ENCODE results near the gene RASGEF1B. TPM values are rescaled to one million over a fixed set of nuclear protein-coding genes. Genes with fewer than 3 reads are reported as not detected.

The RASGEF1B gene
- total and polyA plus RNA-seq, 12 donors, result 1.3 to 8.1 (median 3.4) TPM

GRCh38 chr4:81398379-81398778, 73.3 kb downstream of the RASGEF1B start:
- intact Hi-C loops (cut with DNase I), result no loop called here
- Histone ChIP-seq H3K4me3 (no peak overlapping the region), H3K27ac (no peak overlapping the region), H3K9me3 (no peaks in the 10 kb centered on the region), H3K4me1 (peaks cover 0 to 9% (median 0%) of the 10 kb centered on the region in 9 donors), H3K27me3 (peaks cover 0 to 3% (median 0%) of the 10 kb centered on the region in 7 donors), H3K36me3 (no peaks in the 10 kb centered on the region)
- no peak for ATAC-seq
- no peak for TF ChIP-seq CTCF (IDR thresholded peaks at IDR 0.05)
- 82 to 83% methylated on average over 4 of the region's 4 CpGs for WGBS, 2 donors
- DNase-seq, result no peak

- Histone ChIP-seq H3K4me1 (peaks cover 0 to 9% (median 0%) of the 10 kb centered on the region in 9 donors), H3K9me3 (no peaks in the 10 kb centered on the region), H3K27me3 (peaks cover 0 to 3% (median 0%) of the 10 kb centered on the region in 7 donors), H3K4me3 (no peak overlapping the region), H3K36me3 (no peaks in the 10 kb centered on the region), H3K27ac (no peak overlapping the region)
- WGBS, 2 donors, result 48 to 52% methylated on average over 3 of the region's 3 CpGs
- peak in 5 of 8 donors; percentile 71 to 95 (median 79) for ATAC-seq
- intact Hi-C loops (cut with DNase I), result no loop called here
- DNase-seq, result no peak
- no peak for TF ChIP-seq CTCF (IDR thresholded peaks at IDR 0.05)
Measured at GRCh38 chr4:81397635-81398034, 74.1 kb downstream of the RASGEF1B start.

- Histone ChIP-seq H3K27me3 (no peaks in the 10 kb centered on the region), H3K4me1 (peaks cover 0 to 9% (median 0%) of the 10 kb centered on the region in 9 donors), H3K36me3 (no peaks in the 10 kb centered on the region), H3K27ac (no peak overlapping the region), H3K9me3 (no peaks in the 10 kb centered on the region), H3K4me3 (no peak overlapping the region)
- ATAC-seq (peak in 2 of 8 donors; percentile 11 to 65), DNase-seq (no peak)
- no peak for TF ChIP-seq CTCF (IDR thresholded peaks at IDR 0.05)
- intact Hi-C loops (cut with DNase I), result no loop called here
- WGBS, 2 donors, result 71 to 72% methylated on average over 3 of the region's 3 CpGs
Measured at GRCh38 chr4:81395239-81395638, 76.5 kb downstream of the RASGEF1B start.

GRCh38 chr4:81392164-81392563, 79.5 kb downstream of the RASGEF1B start:
- Histone ChIP-seq H3K4me3 (no peak overlapping the region), H3K4me1 (no peaks in the 10 kb centered on the region), H3K27me3 (no peaks in the 10 kb centered on the region), H3K9me3 (peaks cover 0 to 11% (median 0%) of the 10 kb centered on the region in 11 donors), H3K36me3 (no peaks in the 10 kb centered on the region), H3K27ac (no peak overlapping the region)
- DNase-seq (no peak), ATAC-seq (no peak)
- TF ChIP-seq CTCF (IDR thresholded peaks at IDR 0.05), result no peak
- intact Hi-C loops (cut with DNase I), result no loop called here
- WGBS, 2 donors, result 57 to 64% methylated on average over 3 of the region's 3 CpGs
